ENCODE measurements around the gene CHTF18. TPM values are rescaled to one million over a fixed set of nuclear protein-coding genes. Genes with fewer than 3 reads are reported as not detected.
"Not testable (repeated sequence)": the region's sequence is repeated elsewhere in the genome, so short reads cannot be mapped to it uniquely, and the experiment has no call there.

CHTF18 gene
- total RNA-seq, 1 experiment from 2014 or later, result 22.6 TPM

DNA sequence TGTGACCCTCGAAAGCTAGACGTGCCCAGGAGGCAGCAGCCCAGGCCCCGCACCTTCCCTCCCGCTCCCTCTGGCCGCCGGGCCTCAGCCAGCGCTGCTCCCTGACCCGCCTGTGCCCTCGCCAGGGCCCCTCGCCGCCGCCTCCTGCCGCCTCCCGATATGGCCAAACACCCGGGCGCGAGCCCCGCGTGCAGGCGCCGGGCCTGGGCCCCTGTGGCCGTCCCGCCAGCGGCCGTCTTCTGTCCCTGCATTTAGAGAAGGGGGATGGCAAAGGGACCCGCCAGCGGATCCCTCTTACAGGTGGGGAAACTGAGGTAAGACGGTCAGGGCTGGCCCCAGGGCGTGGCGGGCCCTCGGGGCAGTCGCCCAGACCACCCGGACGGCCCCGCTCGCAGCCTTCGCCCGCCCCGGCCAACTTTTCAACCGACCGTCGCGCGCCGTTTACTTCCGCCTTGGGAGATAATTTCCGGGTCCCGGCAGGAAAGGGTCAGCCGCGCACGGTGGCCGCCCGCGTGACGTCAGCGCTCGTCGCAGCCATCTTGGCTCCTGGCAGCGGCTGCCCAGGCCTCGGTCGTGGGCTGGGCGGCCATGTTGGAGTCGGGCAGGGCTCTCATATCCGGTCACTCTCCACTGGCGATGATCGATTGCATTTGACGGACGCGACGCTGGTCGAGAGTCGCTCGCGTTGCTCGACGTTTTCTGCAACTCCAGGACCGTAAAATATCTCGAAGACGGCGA is 19.1 kb downstream of the CHTF18 start:
- Histone ChIP-seq H3K4me3 (peak overlapping the region; percentile 94), H3K27me3 (0 out of 2 replicates have a peak, but pooled peaks cover 2% of the 10 kb centered on the region), H3K36me3 (peaks cover 3% of the 10 kb centered on the region; the same call in 1 of the 2 replicates), H3K9me3 (no peaks in the 10 kb centered on the region)
- DNase-seq, result peak; percentile 96

DNA sequence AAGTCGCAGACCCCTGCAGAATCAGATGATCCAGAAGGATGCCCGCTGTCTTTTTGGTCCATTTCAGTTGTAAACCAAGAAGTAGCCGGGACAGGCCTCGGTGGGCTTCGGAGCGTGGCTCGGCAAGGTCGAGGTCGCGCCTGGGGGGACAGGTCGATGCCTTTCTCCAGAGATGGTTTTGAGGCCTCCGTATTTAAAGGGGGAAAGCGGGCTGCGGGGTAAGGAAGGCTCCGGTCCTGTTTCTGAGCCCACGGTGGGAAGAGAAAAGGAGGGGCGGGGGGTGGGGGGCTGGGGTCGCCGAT is 19.6 kb downstream of the CHTF18 start:
- DNase-seq, result no peak
- H3K4me3 ChIP-seq, result peak overlapping the region; percentile 94
- no peaks in the 10 kb centered on the region for H3K9me3 ChIP-seq
- peaks cover 3% of the 10 kb centered on the region; the same call in 1 of the 2 replicates for H3K36me3 ChIP-seq
- 0 out of 2 replicates have a peak, but pooled peaks cover 2% of the 10 kb centered on the region for H3K27me3 ChIP-seq

DNA sequence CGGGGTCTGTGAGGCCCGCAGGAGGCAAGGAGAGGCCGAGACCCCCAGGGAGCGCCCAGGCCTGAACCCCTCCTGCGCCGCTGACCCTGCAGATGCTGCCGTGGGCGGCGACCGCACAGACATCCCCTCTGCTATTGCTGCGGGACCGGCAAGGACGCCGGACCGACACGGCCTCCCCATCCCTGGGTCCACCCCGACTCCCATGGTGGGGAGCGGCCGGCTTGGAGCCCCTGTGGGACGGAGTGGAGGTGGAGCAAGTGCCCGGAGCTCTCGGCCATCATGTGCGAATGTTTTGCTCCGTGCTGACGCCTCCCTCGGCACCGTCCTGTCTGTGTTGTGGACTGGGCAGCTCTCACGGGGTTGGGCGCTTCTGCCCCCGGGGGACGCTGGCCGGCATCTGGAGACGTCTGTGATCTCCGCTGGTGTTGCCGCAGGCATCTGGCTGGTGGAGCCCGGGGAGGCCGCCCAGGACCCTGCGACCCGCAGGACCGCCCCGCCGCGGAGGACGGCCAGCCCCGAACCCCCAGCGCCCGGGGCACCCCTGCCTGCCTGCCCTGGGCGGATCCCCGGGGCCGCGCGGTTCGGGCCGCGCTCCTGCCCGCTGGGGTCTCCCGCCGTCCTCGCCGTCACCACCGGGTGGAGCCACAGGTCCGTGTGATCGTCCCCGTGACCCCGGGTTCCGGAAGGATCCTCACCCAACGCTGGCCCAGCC is 24.9 kb downstream of the CHTF18 start:
- Histone ChIP-seq H3K27me3 (peaks cover 17% of the 10 kb centered on the region), H3K36me3 (no peaks in the 10 kb centered on the region), H3K4me3 (no peak overlapping the region), H3K9me3 (no peaks in the 10 kb centered on the region)
- DNase-seq, result no peak

DNA sequence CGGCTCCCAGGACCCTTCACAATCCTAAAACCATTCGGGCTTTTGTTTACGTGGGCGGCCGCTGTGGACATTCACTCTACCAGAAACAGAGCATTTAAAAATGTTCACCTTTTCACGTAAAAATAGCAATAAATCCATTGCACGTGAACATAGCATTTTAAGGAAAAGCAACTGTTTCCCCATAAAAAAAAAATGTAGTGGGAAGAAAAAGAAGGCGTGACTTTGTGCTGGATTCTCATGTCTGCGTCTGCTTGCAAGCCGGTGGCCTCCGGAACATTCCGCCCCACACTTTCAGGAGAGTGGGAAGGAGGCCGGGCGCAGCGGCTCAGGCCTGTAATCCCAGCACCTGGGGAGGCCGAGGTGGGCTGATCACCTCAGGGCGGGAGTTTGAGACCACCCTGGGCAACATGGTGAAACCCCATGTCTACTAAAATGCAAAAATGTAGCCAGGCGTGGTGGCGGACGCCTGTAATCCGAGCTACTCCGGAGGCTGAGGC is 25.5 kb downstream of the CHTF18 start:
- Histone ChIP-seq H3K36me3 (no peaks in the 10 kb centered on the region), H3K9me3 (no peaks in the 10 kb centered on the region), H3K27me3 (peaks cover 18% of the 10 kb centered on the region), H3K4me3 (no peak overlapping the region)
- DNase-seq, result no peak

DNA sequence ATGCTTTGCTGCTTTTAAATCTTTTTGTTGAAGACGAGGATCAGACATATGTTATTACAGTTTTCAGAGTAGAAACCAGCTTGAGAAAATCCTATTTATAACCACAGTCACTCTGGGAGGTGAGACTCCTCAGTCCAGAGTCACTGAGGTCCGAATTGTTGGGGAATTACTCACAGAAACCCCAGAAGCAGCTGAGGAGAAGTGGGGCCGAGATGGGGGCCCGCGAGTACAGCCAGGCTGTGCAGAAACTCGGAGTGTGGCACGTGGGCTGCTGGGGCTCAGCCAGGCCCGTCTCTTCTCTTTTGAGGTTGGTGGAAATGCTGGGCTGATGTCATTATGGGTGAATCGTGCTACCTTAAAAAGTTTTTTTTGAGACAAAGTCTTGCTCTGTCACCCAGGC is 26.6 kb downstream of the CHTF18 start:
- Histone ChIP-seq H3K4me3 (no peak overlapping the region), H3K36me3 (no peaks in the 10 kb centered on the region), H3K27me3 (peaks cover 18% of the 10 kb centered on the region), H3K9me3 (no peaks in the 10 kb centered on the region)
- no peak for DNase-seq

DNA sequence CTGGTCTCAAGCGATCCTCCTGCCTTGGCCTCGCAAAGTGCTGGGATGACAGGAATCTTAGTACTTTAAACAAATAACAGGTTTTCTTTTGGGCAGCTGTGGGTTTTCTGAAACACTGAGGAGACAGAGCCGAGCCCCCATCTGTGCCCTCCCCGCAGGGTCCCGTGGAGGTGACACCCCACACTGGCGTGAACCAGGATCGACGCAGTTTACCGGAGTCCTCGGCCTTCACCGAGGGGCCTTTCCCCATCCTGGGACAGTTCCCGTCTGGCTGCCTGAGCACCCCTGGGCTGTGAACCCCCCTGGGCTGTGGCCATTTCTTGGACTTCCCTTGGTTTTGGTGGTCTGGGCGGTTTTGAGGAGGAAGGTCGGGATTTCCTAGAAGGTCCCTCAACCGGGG is 27.4 kb downstream of the CHTF18 start:
- no peak overlapping the region for H3K4me3 ChIP-seq
- no peak for DNase-seq
- H3K9me3 ChIP-seq, result no peaks in the 10 kb centered on the region
- peaks cover 20% of the 10 kb centered on the region for H3K27me3 ChIP-seq
- no peaks in the 10 kb centered on the region for H3K36me3 ChIP-seq

DNA sequence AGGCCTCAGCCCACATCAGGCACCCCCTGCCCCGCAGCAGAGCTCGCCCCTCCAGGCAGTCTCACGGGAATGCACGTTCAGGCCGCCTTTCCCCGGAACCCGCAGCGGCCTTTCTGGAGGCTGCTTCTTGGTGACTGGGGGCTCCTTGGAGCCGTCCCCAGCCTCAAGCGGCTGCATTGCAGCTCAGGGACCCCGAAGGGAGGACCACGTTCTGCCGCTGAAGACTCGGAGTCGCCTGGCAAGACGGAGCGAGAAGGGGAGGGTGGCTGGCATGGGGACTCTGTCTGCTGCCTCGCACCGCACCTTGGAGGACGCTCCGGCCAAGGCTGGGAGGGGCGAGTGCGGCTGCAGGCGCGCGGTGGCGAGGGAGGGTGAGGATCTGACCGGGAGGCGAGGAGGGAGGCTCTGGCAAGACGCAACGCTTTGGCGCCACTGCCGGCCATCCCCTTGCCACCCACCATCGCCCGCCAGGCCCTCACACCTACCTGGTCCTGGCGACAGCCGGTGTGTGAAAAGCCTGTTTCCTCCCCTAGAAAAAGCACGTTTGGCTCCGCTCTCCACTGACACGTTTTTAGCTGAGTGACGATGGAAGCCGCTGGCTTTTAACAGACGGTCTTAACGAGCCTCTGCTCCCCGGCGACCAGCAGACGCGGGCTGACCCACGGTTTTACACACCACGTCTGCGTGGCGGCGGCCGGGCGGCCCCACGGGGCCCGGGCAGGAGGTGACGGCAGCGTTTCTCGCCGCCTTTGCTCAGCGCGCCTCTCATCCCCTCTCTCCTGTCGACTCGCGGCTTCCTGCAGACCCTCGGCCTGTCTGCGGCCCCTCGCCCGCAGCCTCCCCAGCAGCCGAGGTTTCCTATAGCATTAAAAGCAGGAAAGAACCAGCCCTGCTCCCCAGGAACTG is 28.8 kb downstream of the CHTF18 start:
- no peaks in the 10 kb centered on the region for H3K36me3 ChIP-seq
- no peaks in the 10 kb centered on the region for H3K9me3 ChIP-seq
- no peak overlapping the region for H3K4me3 ChIP-seq
- peaks cover 22% of the 10 kb centered on the region for H3K27me3 ChIP-seq
- no peak for DNase-seq

DNA sequence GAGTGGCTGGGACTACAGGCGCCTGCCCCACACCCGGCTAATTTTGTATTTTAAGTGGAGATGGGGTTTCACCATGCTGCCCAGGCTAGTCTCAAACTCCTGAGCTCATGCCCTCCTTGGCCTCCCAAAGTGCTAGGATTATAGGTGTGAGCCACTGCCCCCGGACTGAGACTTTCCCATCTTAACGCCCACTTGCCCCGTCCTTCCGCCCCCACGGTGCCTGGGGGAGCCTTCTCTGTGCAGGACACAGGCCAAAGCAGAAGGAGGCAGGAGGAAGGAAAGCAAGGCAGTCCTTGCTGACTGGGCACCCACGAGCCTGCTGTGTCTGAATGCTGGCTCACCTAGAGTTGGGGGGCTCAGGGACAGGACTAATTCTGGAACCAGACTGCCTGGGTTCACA is 29.7 kb downstream of the CHTF18 start:
- DNase-seq, result no peak
- Histone ChIP-seq H3K36me3 (no peaks in the 10 kb centered on the region), H3K9me3 (no peaks in the 10 kb centered on the region), H3K4me3 (no peak overlapping the region), H3K27me3 (peaks cover 22% of the 10 kb centered on the region)

DNA sequence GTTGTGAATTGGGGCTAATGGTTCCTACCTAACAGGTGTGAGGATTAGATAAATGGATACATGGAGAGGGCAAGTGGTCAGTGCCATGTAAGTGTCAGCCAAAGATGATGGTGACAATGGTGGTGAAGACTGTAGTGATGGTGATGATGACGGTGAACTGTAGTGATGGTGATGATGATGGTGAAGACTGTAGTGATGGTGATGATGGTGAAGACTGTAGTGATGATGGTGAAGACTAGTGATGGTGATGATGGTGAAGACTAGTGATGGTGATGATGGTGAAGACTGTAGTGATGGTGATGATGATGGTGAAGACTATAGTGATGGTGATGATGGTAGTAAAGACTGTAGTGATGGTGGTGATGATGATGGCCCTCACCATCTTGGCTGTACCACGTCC is 30.2 kb downstream of the CHTF18 start:
- no peak for DNase-seq
- no peaks in the 10 kb centered on the region for H3K9me3 ChIP-seq
- no peak overlapping the region for H3K4me3 ChIP-seq
- no peaks in the 10 kb centered on the region for H3K36me3 ChIP-seq
- peaks cover 22% of the 10 kb centered on the region for H3K27me3 ChIP-seq

DNA sequence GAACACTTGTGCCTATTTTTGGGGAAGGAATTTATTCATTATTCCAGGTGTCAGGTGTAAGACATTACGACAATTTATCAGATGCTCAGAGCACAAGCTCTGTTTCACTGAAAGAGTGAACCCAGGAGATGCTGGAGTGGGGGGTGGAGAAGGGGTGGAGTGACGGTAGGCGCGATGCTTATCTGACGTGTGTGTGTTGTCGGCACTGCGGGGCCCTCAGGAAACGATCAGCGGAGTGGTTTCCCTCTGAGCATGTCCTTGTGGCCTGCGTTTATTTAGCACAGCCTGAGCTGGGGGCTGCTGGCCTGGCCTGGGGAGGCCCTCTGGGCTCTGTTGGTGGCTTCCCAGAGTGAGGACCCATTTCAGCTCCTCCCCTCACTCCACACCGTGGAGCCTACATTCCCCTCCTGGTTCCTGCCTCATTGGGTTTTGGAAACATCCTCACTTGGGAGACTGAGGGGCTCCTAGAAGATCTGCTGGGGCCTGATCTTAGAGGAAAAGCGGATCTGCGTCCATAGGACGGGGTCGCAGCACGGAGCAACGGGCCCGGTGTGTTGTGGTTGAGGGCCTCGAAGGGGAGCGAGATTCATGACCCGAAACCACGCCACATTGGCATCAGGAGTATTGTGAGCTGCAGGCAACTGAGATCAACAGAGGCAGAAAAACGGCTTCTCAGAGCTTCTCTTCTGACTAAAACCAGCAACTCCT is 31.1 kb downstream of the CHTF18 start:
- Histone ChIP-seq H3K27me3 (peaks cover 22% of the 10 kb centered on the region), H3K4me3 (no peak overlapping the region), H3K36me3 (no peaks in the 10 kb centered on the region), H3K9me3 (no peaks in the 10 kb centered on the region)
- DNase-seq, result no peak

DNA sequence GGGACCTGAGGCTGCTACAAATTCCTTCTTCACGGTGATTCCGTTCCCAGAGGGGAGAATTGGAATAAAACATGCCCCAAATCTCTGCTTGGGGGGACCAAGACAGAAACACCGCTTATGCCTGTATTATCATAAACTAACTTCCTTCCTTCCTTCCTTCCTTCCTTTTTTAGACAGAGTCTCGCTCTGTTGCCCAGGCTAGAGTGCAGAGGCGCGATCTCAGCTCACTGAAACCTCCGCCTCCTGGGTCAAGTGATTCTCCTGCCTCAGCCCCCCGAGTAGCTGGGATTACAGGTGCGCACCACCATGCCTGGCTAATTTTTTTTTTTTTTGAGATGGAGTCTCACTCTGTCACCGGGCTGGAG is 31.6 kb downstream of the CHTF18 start:
- H3K9me3 ChIP-seq, H3K4me3 ChIP-seq, H3K36me3 ChIP-seq, DNase-seq: not testable (repeated sequence)
- peaks cover 22% of the 10 kb centered on the region for H3K27me3 ChIP-seq

DNA sequence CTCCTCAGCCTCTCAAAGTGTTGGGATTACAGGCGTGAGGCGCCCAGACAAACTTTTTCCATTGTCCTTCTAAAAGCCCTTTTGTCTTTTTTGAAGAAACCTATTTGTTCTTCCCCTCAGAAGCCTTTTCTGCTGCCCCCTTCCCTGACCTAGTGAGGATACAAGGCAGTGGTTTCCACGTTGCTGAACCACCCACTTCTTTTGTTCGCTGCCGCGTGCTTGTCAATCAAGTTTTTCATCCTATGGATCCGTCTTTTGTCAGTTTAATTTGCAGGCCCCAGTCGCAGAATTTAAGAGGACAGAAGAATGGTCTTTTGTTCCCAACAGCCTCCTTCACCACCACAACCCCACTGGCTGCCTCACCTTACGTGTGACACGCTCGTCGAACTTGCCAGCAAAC is 32.3 kb downstream of the CHTF18 start:
- no peaks in the 10 kb centered on the region for H3K9me3 ChIP-seq

DNA sequence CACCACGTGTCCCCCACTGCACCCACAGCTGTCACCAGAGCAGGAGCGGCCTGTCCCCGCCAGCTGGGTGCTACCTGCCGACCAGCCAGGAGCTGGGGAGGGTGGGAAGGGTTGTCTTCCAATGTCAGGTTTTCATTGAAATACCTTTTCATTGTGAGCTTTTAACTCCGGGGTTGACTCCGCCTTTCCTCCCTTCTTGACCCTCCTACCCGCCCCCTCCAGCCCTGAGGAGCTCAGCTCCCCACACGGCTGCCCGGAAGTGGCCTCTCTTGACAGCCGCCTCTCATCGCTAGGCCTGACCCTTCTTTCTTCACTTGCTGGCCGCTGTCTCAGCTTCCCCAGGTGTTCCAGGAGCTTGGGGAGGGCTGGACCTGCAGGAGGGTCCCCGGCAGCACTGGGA is 33.3 kb downstream of the CHTF18 start:
- DNase-seq, result no peak
- Histone ChIP-seq H3K4me3 (no peak overlapping the region), H3K27me3 (peaks cover 27% of the 10 kb centered on the region), H3K9me3 (no peaks in the 10 kb centered on the region), H3K36me3 (no peaks in the 10 kb centered on the region)

More for the DNA sequence above, 32.3 kb downstream of the CHTF18 start:
- H3K36me3 ChIP-seq, result no peaks in the 10 kb centered on the region
- H3K27me3 ChIP-seq, result peaks cover 27% of the 10 kb centered on the region
- no peak overlapping the region for H3K4me3 ChIP-seq
- no peak for DNase-seq

DNA sequence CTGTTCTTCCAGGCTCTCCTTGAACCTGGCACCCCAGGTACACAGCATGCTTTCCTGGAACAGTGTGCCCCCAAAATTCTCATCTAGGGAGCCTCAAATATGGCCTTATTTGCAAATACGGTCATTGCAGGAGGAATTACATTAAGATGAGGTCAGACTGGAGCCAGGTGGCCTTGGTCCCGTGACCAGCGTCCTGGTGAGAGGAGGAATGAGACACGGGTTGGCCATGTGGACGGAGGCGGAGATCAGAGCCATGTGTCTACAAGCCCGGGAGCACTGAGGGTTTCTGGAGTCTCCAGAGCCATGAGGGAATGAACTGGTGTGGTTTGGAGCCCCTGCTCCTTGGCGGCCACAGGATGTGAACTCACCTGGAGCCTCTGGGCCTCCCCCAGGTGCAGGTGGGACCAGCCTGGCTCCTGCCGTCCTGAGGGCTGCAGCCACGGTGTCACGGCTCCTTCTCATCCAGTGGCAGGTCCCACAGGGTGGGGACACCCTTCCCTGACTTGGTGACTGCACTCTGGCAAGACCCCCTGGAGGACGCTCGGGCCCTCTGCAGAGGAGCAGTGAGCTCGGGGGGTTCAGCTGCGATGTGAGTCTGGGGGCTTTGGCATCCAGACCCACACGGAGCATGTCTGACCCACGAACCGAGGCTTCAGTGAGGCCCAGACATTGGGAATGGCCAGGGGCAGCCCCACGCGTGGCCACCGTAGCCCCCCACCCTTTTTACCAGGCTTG is 33.9 kb downstream of the CHTF18 start:
- peaks cover 21% of the 10 kb centered on the region for H3K27me3 ChIP-seq
- no peaks in the 10 kb centered on the region for H3K9me3 ChIP-seq
- H3K4me3 ChIP-seq, result no peak overlapping the region
- DNase-seq, result no peak
- no peaks in the 10 kb centered on the region for H3K36me3 ChIP-seq

DNA sequence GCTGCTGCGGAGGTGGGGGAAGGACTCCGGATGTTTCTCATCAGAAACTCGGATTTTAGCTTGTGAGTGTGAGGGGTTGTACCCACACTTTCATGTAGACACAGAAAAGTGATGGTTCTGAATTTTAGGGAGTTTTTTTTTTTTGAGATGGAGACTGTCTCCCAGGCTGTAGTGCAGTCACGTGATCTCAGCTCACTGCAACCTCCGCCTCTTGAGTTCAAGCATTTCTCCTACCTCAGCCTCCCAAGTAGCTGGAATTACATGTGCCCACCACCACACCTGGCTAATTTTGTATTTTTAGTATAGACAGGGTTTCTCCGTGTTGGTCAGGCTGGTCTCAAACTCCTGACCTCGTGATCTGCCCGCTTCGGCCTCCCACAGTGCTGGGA is 34.5 kb downstream of the CHTF18 start:
- Histone ChIP-seq H3K27me3 (peaks cover 17% of the 10 kb centered on the region), H3K36me3 (no peaks in the 10 kb centered on the region), H3K9me3 (no peaks in the 10 kb centered on the region), H3K4me3 (no peak overlapping the region)
- no peak for DNase-seq

DNA sequence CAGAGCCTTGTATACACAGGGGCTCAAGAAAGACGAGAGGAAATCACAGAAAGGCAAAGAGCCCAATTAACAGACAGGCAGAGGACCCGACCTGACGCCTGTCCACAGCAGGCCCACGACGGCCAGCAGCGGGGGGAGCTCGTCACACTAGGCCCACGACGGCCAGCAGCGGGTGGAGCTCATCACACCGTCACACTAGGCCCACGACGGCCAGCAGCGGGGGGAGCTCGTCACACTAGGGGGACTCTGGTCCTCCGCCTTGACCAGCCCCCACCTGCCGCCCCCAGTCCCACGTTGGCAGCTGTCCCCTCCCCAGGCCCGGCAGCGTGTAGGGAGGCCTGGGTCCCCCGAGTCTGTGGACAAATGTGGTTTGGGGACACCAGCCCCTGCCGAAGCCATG is 35.8 kb downstream of the CHTF18 start:
- Histone ChIP-seq H3K36me3 (no peaks in the 10 kb centered on the region), H3K27me3 (peaks cover 11% of the 10 kb centered on the region), H3K4me3 (no peak overlapping the region), H3K9me3 (no peaks in the 10 kb centered on the region)
- no peak for DNase-seq

All from MG63 (cell line).